Spleen (tissue), 11 donors: ENCODE measurements around the gene ARF6. TPM values are rescaled to one million over a fixed set of nuclear protein-coding genes. Genes with fewer than 3 reads are reported as not detected.
A peak's percentile ranks its signal among the peaks of the same experiment; 100 is the strongest.

ENCODE experiments used
- DNase-seq: peaks from one replicate; pipeline ENCODE4 v3.0.0-alpha.2; 2020
- H3K27ac ChIP-seq, 8 donors: fragments of 200-600 bp; sonication (generic) in 7 of 8; 1 replicate in 4 of 8; 2 replicates in 4 of 8; pipeline versions ENCODE4 v1.5.0 to v1.8.0; 2016 to 2021; ENCODE audit warnings: inconsistent platforms in 4 of 8, mild to moderate bottlenecking in 4 of 8, moderate library complexity in 1 of 8
- H3K27me3 ChIP-seq, 7 donors: fragments of 200-600 bp; sonication (generic) in 6 of 7; replicated peaks in 1 of 7; 1 replicate in 4 of 7; 2 replicates in 3 of 7; pipeline versions ENCODE4 v1.5.0 to v1.8.0; 2016 to 2021; ENCODE audit warnings: inconsistent platforms in 3 of 7, mild to moderate bottlenecking in 1 of 7
- H3K36me3 ChIP-seq, 6 donors: fragments of 200-600 bp; sonication (generic) in 5 of 6; 1 replicate in 4 of 6; 2 replicates in 2 of 6; pipeline versions ENCODE4 v1.5.0 to v1.8.0; 2016 to 2021; ENCODE audit warnings: inconsistent platforms in 2 of 6
- H3K4me1 ChIP-seq, 6 donors: fragments of 200-600 bp; sonication (generic) in 5 of 6; 1 replicate in 3 of 6; 2 replicates in 3 of 6; pipeline versions ENCODE4 v1.5.0 to v1.8.0; 2016 to 2021; ENCODE audit warnings: inconsistent platforms in 3 of 6
- H3K4me3 ChIP-seq, 8 donors: fragments of 200-600 bp; sonication (generic) in 7 of 8; 1 replicate in 4 of 8; 2 replicates in 4 of 8; pipeline versions ENCODE4 v1.5.0 to v1.8.0; 2016 to 2021; ENCODE audit warnings: inconsistent platforms in 4 of 8, mild to moderate bottlenecking in 4 of 8, moderate library complexity in 2 of 8
- H3K9me3 ChIP-seq, 8 donors: fragments of 200-600 bp; sonication (generic) in 7 of 8; 1 replicate in 4 of 8; 2 replicates in 4 of 8; pipeline versions ENCODE4 v1.5.0 to v1.8.0; 2016 to 2021; ENCODE audit warnings: inconsistent platforms in 4 of 8
- POLR2A ChIP-seq, 3 donors: fragments of 450-650 bp; IDR thresholded peaks; one replicate each; pipeline ENCODE4 v1.5.1; 2017; ENCODE audit warnings: antibody characterized with exemption in 3 of 3, mild to moderate bottlenecking in 1 of 3
- POLR2AphosphoS5 ChIP-seq, 3 donors: sonication (generic); formaldehyde crosslinking; IDR thresholded peaks; one replicate each; pipeline ENCODE4 v1.5.1; 2017; ENCODE audit warnings: antibody characterized with exemption in 3 of 3
- WGBS, 5 donors: extraction: QIAGEN DNeasy Blood & Tissue Kit in 3 of 5; methylation state at CpG; one replicate each; pipeline versions ENCODE4 v1.1.5 to v1.1.7; 2013 to 2018; 5-methylcytosine and 5-hydroxymethylcytosine counted together
- intact Hi-C: fragments of 100-400 bp; cut with DNase I; formaldehyde crosslinking; loops from one replicate; pipeline ENCODE4 v1.15.0; 2023; ENCODE audit warnings: low total_unique reads
- polyA plus RNA-seq, 3 donors: library from polyadenylated mRNA; stranded (reverse); fragments of 200-250 nt; gene quantifications; one replicate each; pipeline ENCODE4 v1.2.1, GENCODE V29; 2013
- total RNA-seq, 7 donors: library from RNA; depleted of rRNA in 3 of 7; stranded (reverse); fragments of >200 nt in 3 of 7; fragmentation: NEBNext Ultra II Directional in 4 of 7; extraction: Animal tissue kit (Norgen Biotek cat#: 25700) in 4 of 7; gene quantifications; one replicate each; pipeline versions ENCODE4 v1.1.0 to v1.2.1, GENCODE V29; 2016 to 2021
- TF ChIP-seq, protein P1 (sequence below), 11 experiments: fragments of 200-600 bp in 7 of 11; fragments of 450-650 bp in 4 of 11; sonication (generic) in 4 of 11; IDR thresholded peaks in 8 of 11; conservative IDR thresholded peaks in 3 of 11; 1 replicate in 7 of 11; 2 replicates in 4 of 11; pipeline versions ENCODE4 v1.4.0 to v1.8.0; 2016 to 2021; ENCODE audit warnings: antibody characterized with exemption in 11 of 11, inconsistent platforms in 4 of 11, mild to moderate bottlenecking in 1 of 11
- donor health status: healthy with polysubstance abuse.
- donor health status: DM: no; HTN: no; CAD: no; lungs with moderate emphysema.
- donor health status: DM: no; HTN: no; CAD: no.
- donor health status: Bipolar disorder and iron deficiency.
- donor health status: healthy.
- donor health status: DM: no; HTN: no; CAD: no.
- donor health status: DM: yes; HTN: yes; CAD: no.

ARF6 gene
- total and polyA plus RNA-seq, 10 donors: 39.0 to 89.1 (median 76.6) TPM

DNA sequence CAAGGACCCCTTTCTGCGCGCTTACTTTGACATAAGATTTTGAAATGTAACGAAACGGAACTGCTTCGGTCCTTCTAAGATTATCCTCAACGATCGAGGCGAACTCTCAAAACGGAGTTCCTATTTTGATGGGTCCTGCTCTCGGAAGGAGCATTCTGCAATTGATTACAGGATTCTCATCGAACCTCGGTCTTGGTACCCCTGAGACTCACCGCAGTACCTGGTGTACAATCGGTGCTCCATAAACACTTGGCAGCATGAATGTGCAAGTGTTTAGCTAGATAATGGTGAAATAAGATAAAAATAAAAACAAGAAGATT, 39.8 kb upstream of the ARF6 start:
- Histone ChIP-seq H3K4me3 (peak overlapping the region; percentile 66 to 87 (median 78)), H3K27ac (peak overlapping the region; percentile 78 to 97 (median 94)), H3K9me3 (no peaks in the 10 kb centered on the region), H3K36me3 (peaks cover 0 to 30% (median 19%) of the 10 kb centered on the region in 6 donors), H3K4me1 (peaks cover 10 to 64% (median 48%) of the 10 kb centered on the region in 6 donors), H3K27me3 (no peaks in the 10 kb centered on the region)
- WGBS, 5 donors: 0 to 1% (median 1%) methylated on average over 13 to 14 of the region's 14 CpGs
- intact Hi-C loops: no loop called here
- DNase-seq: no peak
- TF ChIP-seq, protein P1, sequence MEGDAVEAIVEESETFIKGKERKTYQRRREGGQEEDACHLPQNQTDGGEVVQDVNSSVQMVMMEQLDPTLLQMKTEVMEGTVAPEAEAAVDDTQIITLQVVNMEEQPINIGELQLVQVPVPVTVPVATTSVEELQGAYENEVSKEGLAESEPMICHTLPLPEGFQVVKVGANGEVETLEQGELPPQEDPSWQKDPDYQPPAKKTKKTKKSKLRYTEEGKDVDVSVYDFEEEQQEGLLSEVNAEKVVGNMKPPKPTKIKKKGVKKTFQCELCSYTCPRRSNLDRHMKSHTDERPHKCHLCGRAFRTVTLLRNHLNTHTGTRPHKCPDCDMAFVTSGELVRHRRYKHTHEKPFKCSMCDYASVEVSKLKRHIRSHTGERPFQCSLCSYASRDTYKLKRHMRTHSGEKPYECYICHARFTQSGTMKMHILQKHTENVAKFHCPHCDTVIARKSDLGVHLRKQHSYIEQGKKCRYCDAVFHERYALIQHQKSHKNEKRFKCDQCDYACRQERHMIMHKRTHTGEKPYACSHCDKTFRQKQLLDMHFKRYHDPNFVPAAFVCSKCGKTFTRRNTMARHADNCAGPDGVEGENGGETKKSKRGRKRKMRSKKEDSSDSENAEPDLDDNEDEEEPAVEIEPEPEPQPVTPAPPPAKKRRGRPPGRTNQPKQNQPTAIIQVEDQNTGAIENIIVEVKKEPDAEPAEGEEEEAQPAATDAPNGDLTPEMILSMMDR (IDR thresholded peaks at IDR 0.05 in 8 of 11, conservative IDR thresholded peaks at IDR 0.05 in 3 of 11): peak in 2 of 11 experiments; percentile 1 to 3
- TF ChIP-seq POLR2A (IDR thresholded peaks at IDR 0.05) (no peak), POLR2AphosphoS5 (IDR thresholded peaks at IDR 0.05) (no peak)

DNA sequence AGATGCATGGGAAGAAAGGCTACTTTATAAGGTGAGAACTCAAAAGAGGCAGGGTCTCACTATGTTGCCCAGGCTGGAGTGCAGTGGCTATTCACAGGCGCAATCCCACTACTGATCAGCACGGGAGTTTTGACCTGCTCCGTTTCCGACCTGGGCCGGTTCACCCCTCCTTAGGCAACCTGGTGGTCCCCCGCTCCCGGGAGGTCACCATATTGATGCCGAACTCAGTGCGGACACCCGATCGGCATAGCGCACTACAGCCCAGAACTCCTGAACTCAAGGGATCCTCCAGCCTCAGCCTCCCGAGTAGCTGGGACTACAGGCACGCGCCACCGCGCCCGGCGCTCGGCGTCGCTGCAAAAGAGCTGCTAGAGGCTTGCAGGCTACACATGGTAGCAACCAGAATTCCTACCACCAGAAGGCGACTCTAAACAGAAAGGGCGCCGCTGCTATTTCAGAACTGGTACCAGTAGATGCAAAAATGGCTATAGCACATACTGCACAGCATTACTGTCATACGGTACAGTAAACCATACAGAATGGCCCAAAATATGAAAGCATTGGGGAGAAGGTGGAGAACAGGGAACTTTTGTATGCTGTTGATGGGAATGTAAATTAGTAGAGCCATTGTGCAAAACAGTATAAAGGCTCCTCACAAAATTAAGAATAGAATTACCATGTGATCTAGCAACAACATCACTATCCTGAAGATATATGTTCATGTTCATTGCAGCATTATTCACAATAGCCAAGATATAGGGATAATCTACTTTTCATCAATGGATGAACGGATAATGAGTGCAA, 39.1 kb upstream of the ARF6 start:
- intact Hi-C loops: no loop called here
- 14 to 24% (median 23%) methylated on average over 7 to 27 of the region's 27 CpGs for WGBS, 5 donors
- Histone ChIP-seq H3K27me3 (no peaks in the 10 kb centered on the region), H3K4me3 (peak overlapping the region; percentile 66 to 87 (median 78)), H3K4me1 (peaks cover 10 to 59% (median 45%) of the 10 kb centered on the region in 6 donors), H3K36me3 (peaks cover 0 to 23% (median 16%) of the 10 kb centered on the region in 6 donors), H3K9me3 (no peaks in the 10 kb centered on the region), H3K27ac (peak overlapping the region in 6 of 8 donors; percentile 91 to 97 (median 95))
- TF ChIP-seq POLR2AphosphoS5 (IDR thresholded peaks at IDR 0.05): peak; percentile 52 to 72 (median 67)
- TF ChIP-seq, protein P1 (IDR thresholded peaks at IDR 0.05 in 8 of 11, conservative IDR thresholded peaks at IDR 0.05 in 3 of 11): peak; percentile 8 to 82 (median 74)
- TF ChIP-seq POLR2A (IDR thresholded peaks at IDR 0.05): no peak
- DNase-seq: peak; percentile 88

GRCh38 chr14:49857427-49858003, 35.4 kb upstream of the ARF6 start:
- intact Hi-C loops: no loop called here
- WGBS, 5 donors: 79 to 85% (median 85%) methylated on average over 6 of the region's 6 CpGs
- Histone ChIP-seq H3K9me3 (no peaks in the 10 kb centered on the region), H3K27me3 (no peaks in the 10 kb centered on the region), H3K4me3 (no peak overlapping the region), H3K4me1 (peaks cover 0 to 37% (median 23%) of the 10 kb centered on the region in 6 donors), H3K36me3 (no peaks in the 10 kb centered on the region), H3K27ac (peak overlapping the region in 1 of 8 donors; percentile 38)
- no peak for DNase-seq
- TF ChIP-seq POLR2AphosphoS5 (IDR thresholded peaks at IDR 0.05): no peak
- TF ChIP-seq POLR2A (IDR thresholded peaks at IDR 0.05): no peak
- TF ChIP-seq, protein P1 (IDR thresholded peaks at IDR 0.05 in 8 of 11, conservative IDR thresholded peaks at IDR 0.05 in 3 of 11): no peak

- TF ChIP-seq POLR2AphosphoS5 (IDR thresholded peaks at IDR 0.05) (no peak), POLR2A (IDR thresholded peaks at IDR 0.05) (no peak)
- TF ChIP-seq, protein P1 (IDR thresholded peaks at IDR 0.05 in 8 of 11, conservative IDR thresholded peaks at IDR 0.05 in 3 of 11): no peak
- intact Hi-C loops: no loop called here
- Histone ChIP-seq H3K4me1 (peaks cover 0 to 34% (median 20%) of the 10 kb centered on the region in 6 donors), H3K27ac (no peak overlapping the region), H3K36me3 (no peaks in the 10 kb centered on the region), H3K9me3 (no peaks in the 10 kb centered on the region), H3K4me3 (no peak overlapping the region), H3K27me3 (no peaks in the 10 kb centered on the region)
- WGBS, 5 donors: 78 to 84% (median 82%) methylated on average over 3 of the region's 3 CpGs
- no peak for DNase-seq
These were observed 34.5 kb upstream of the ARF6 start for GRCh38 chr14:49858383-49858782.
